Small intestine (tissue), 7 donors: ENCODE data around the gene VDR. TPM values are rescaled to one million over a fixed set of nuclear protein-coding genes. Genes with fewer than 3 reads are reported as not detected.

Experiments
- DNase-seq, 2 donors: peaks; one replicate each; pipeline versions ENCODE4 v3.0.0 to v3.0.0-alpha.2; 2013
- FAIRE-seq: peaks from 2 replicates; lab custom pipeline; 2012; peaks lifted over from hg19 to GRCh38; lab: Jason Lieb, UNC
- H3K27ac ChIP-seq, 3 donors: one replicate each; pipeline ENCODE4 v1.5.1; 2013; ENCODE audit warnings: low read length in 2 of 3, mild to moderate bottlenecking in 2 of 3, control low read depth in 1 of 3, inconsistent platforms in 1 of 3, low read depth in 1 of 3, moderate library complexity in 1 of 3
- H3K27me3 ChIP-seq, 3 donors: one replicate each; pipeline ENCODE4 v1.6.1; 2013; ENCODE audit warnings: low read length in 3 of 3, inconsistent platforms in 1 of 3; ENCODE audit not compliant: control insufficient read depth in 3 of 3, insufficient read depth in 3 of 3
- H3K36me3 ChIP-seq, 3 donors: one replicate each; pipeline ENCODE4 v1.6.1; 2013; ENCODE audit warnings: low read length in 3 of 3, inconsistent platforms in 1 of 3, low read depth in 1 of 3, mild to moderate bottlenecking in 1 of 3, moderate library complexity in 1 of 3; ENCODE audit not compliant: control insufficient read depth in 3 of 3, insufficient read depth in 2 of 3
- H3K4me1 ChIP-seq, 3 donors: one replicate each; pipeline ENCODE4 v1.6.1; 2013; ENCODE audit warnings: low read length in 2 of 3, inconsistent platforms in 1 of 3, low read depth in 1 of 3, mild to moderate bottlenecking in 1 of 3, moderate library complexity in 1 of 3; ENCODE audit not compliant: control insufficient read depth in 3 of 3, insufficient read depth in 2 of 3
- H3K4me3 ChIP-seq, 3 donors: one replicate each; pipeline ENCODE4 v1.5.1; 2013; ENCODE audit warnings: low read length in 3 of 3, control low read depth in 1 of 3, inconsistent platforms in 1 of 3, low read depth in 1 of 3, mild to moderate bottlenecking in 1 of 3, moderate library complexity in 1 of 3
- H3K9me3 ChIP-seq, 2 donors: one replicate each; pipeline ENCODE4 v1.6.1; 2013; ENCODE audit warnings: low read depth in 1 of 2, low read length in 1 of 2; ENCODE audit not compliant: control insufficient read depth in 2 of 2, insufficient read depth in 1 of 2
- WGBS, 3 donors: extraction: QIAGEN DNeasy Blood & Tissue Kit; methylation state at CpG; one replicate each; pipeline ENCODE4 v1.1.7; 2013; 5-methylcytosine and 5-hydroxymethylcytosine counted together
- polyA plus RNA-seq, 4 donors: library from polyadenylated mRNA; stranded (reverse) in 3 of 4; unstranded in 1 of 4; fragments of 200-250 nt in 3 of 4; fragments of 120-200 nt in 1 of 4; gene quantifications; one replicate each; pipeline versions ENCODE4 v1.2.1 to v1.2.3, GENCODE V29; 2013
- donor health status: healthy with polysubstance abuse.
- donor health status: control.
- donor health status: control.
- donor health status: Bipolar disorder and iron deficiency.
- donor health status: healthy.

VDR gene
- polyA plus RNA-seq, 4 donors = 16.6 to 61.0 (median 41.9) TPM

GRCh38 chr12:47801904-47802246, 102.9 kb downstream of the VDR start:
- Histone ChIP-seq H3K9me3 (no peaks in the 10 kb centered on the region), H3K4me1 (peaks cover 0 to 8% (median 0%) of the 10 kb centered on the region in 3 donors), H3K27me3 (no peaks in the 10 kb centered on the region), H3K27ac (no peak overlapping the region), H3K4me3 (no peak overlapping the region), H3K36me3 (peaks cover 0 to 76% (median 5%) of the 10 kb centered on the region in 3 donors)
- WGBS, 3 donors = 59 to 81% (median 69%) methylated on average over 9 of the region's 9 CpGs
- FAIRE-seq = no peak
- no peak for DNase-seq

GRCh38 chr12:47801170-47801903, 103.5 kb downstream of the VDR start:
- Histone ChIP-seq H3K36me3 (peaks cover 0 to 80% (median 6%) of the 10 kb centered on the region in 3 donors), H3K4me3 (no peak overlapping the region), H3K27me3 (no peaks in the 10 kb centered on the region), H3K27ac (no peak overlapping the region), H3K4me1 (peaks cover 0 to 8% (median 0%) of the 10 kb centered on the region in 3 donors), H3K9me3 (no peaks in the 10 kb centered on the region)
- FAIRE-seq (no peak), DNase-seq (no peak)
- 70 to 83% (median 78%) methylated on average over 7 of the region's 7 CpGs for WGBS, 3 donors

GRCh38 chr12:47800582-47800981, 104.2 kb downstream of the VDR start:
- no peak for FAIRE-seq
- WGBS, 3 donors = 90 to 94% (median 93%) methylated on average over 7 of the region's 7 CpGs
- Histone ChIP-seq H3K4me1 (peaks cover 0 to 5% (median 0%) of the 10 kb centered on the region in 3 donors), H3K36me3 (peaks cover 0 to 82% (median 6%) of the 10 kb centered on the region in 3 donors), H3K27me3 (no peaks in the 10 kb centered on the region), H3K4me3 (no peak overlapping the region), H3K27ac (no peak overlapping the region), H3K9me3 (no peaks in the 10 kb centered on the region)
- no peak for DNase-seq

- FAIRE-seq = no peak
- DNase-seq = no peak
- Histone ChIP-seq H3K27ac (no peak overlapping the region), H3K27me3 (no peaks in the 10 kb centered on the region), H3K9me3 (no peaks in the 10 kb centered on the region), H3K4me3 (no peak overlapping the region), H3K4me1 (peaks cover 0 to 4% (median 0%) of the 10 kb centered on the region in 3 donors), H3K36me3 (peaks cover 4 to 83% (median 6%) of the 10 kb centered on the region in 3 donors)
- 70 to 97% (median 89%) methylated on average over 7 of the region's 7 CpGs for WGBS, 3 donors
Measured at GRCh38 chr12:47799357-47799955, 105.3 kb downstream of the VDR start.

- Histone ChIP-seq H3K27me3 (no peaks in the 10 kb centered on the region), H3K9me3 (no peaks in the 10 kb centered on the region), H3K4me1 (peaks cover 0 to 4% (median 0%) of the 10 kb centered on the region in 3 donors), H3K36me3 (peaks cover 4 to 83% (median 6%) of the 10 kb centered on the region in 3 donors), H3K27ac (no peak overlapping the region), H3K4me3 (no peak overlapping the region)
- DNase-seq (no peak), FAIRE-seq (no peak)
- 90 to 93% (median 92%) methylated on average over 17 of the region's 17 CpGs for WGBS, 3 donors
Measured at GRCh38 chr12:47798382-47798948, 106.3 kb downstream of the VDR start.

- FAIRE-seq (no peak), DNase-seq (peak in 1 of 2 donors; percentile 54)
- Histone ChIP-seq H3K27ac (no peak overlapping the region), H3K9me3 (no peaks in the 10 kb centered on the region), H3K36me3 (peaks cover 4 to 78% (median 6%) of the 10 kb centered on the region in 3 donors), H3K27me3 (no peaks in the 10 kb centered on the region), H3K4me1 (peaks cover 0 to 4% (median 0%) of the 10 kb centered on the region in 3 donors), H3K4me3 (no peak overlapping the region)
- WGBS, 3 donors = 78 to 84% (median 82%) methylated on average over 10 of the region's 10 CpGs
Measured at GRCh38 chr12:47797441-47797840, 107.4 kb downstream of the VDR start.

GRCh38 chr12:47795814-47796411, 108.9 kb downstream of the VDR start:
- Histone ChIP-seq H3K36me3 (peaks cover 4 to 80% (median 8%) of the 10 kb centered on the region in 3 donors), H3K27me3 (no peaks in the 10 kb centered on the region), H3K4me3 (no peak overlapping the region), H3K27ac (no peak overlapping the region), H3K4me1 (no peaks in the 10 kb centered on the region), H3K9me3 (no peaks in the 10 kb centered on the region)
- DNase-seq = no peak
- FAIRE-seq = no peak
- 89 to 95% (median 95%) methylated on average over 19 to 22 of the region's 22 CpGs for WGBS, 3 donors

- no peak for FAIRE-seq
- H3K4me3 ChIP-seq = no peak overlapping the region
- no peaks in the 10 kb centered on the region for H3K27me3 ChIP-seq
- no peaks in the 10 kb centered on the region for H3K9me3 ChIP-seq
- 94 to 97% (median 96%) methylated on average over 20 to 21 of the region's 21 CpGs for WGBS, 3 donors
- no peak overlapping the region for H3K27ac ChIP-seq
- DNase-seq = no peak
- peaks cover 4 to 85% (median 8%) of the 10 kb centered on the region in 3 donors for H3K36me3 ChIP-seq
- no peaks in the 10 kb centered on the region for H3K4me1 ChIP-seq
Measured at GRCh38 chr12:47795121-47795813, 109.5 kb downstream of the VDR start.
